ENCODE results near the gene CREB3L2. TPM values are rescaled to one million over a fixed set of nuclear protein-coding genes. Genes with fewer than 3 reads are reported as not detected.

Gene CREB3L2
- total RNA-seq, 1 experiment from 2014 or later: 60.6 TPM

GRCh38 chr7:137865764-137866163, 136.1 kb downstream of the CREB3L2 start (continued):
- TF ChIP-seq FOXP4 (CRISPR knock-in tag; IDR thresholded peaks at IDR 0.05): no peak
- TF ChIP-seq HMGA2 (CRISPR knock-in tag; IDR thresholded peaks at IDR 0.05): no peak

GRCh38 chr7:137862964-137863363, 138.9 kb downstream of the CREB3L2 start:
- Mint-ChIP-seq H3K27me3 (ENCODE audit: low read depth) (no peaks in the 10 kb centered on the region; the same call in 1 of the 2 replicates), H3K9me3 (peaks cover 9% of the 10 kb centered on the region), H3K4me1 (peaks cover 10% of the 10 kb centered on the region), H3K27ac (no peak overlapping the region), H3K36me3 (peaks cover 27% of the 10 kb centered on the region), H3K4me3 (no peak overlapping the region)
- ChIA-PET POLR2A (no interaction called here), CTCF (no interaction called here)
- DNase-seq (ENCODE audit: low spot score) (no peak), ATAC-seq (no peak)
- TF ChIP-seq TEAD1 (CRISPR knock-in tag; IDR thresholded peaks at IDR 0.05) (no peak), IRF1 (CRISPR knock-in tag; IDR thresholded peaks at IDR 0.05) (no peak), GRHL2 (CRISPR knock-in tag; IDR thresholded peaks at IDR 0.05; ENCODE audit: insufficient replicate concordance, severe bottlenecking) (no peak), ZBTB43 (CRISPR knock-in tag; IDR thresholded peaks at IDR 0.05) (no peak), AFF4 (CRISPR knock-in tag; IDR thresholded peaks at IDR 0.05; ENCODE audit: borderline replicate concordance) (no peak), JUN (CRISPR knock-in tag; IDR thresholded peaks at IDR 0.05) (no peak), KAT7 (CRISPR knock-in tag; IDR thresholded peaks at IDR 0.05; ENCODE audit: borderline replicate concordance) (no peak), NFE2L1 (CRISPR knock-in tag; IDR thresholded peaks at IDR 0.05) (no peak), ZNF263 (CRISPR knock-in tag; IDR thresholded peaks at IDR 0.05; ENCODE audit: low read depth) (no peak), CREM (CRISPR knock-in tag; IDR thresholded peaks at IDR 0.05) (no peak), MLX (CRISPR knock-in tag; IDR thresholded peaks at IDR 0.05) (no peak), CTCF (IDR thresholded peaks at IDR 0.05) (no peak), ZNF232 (CRISPR knock-in tag; IDR thresholded peaks at IDR 0.05) (no peak), ZNF425 (CRISPR knock-in tag; conservative IDR thresholded peaks at IDR 0.05) (no peak), STAT6 (CRISPR knock-in tag; conservative IDR thresholded peaks at IDR 0.05; ENCODE audit: low read depth) (no peak), ATF6 (CRISPR knock-in tag; IDR thresholded peaks at IDR 0.05) (no peak), TEAD4 (CRISPR knock-in tag; IDR thresholded peaks at IDR 0.05) (no peak)
